Activated CD4-positive, CD25-positive, alpha-beta regulatory T cell treated with anti-CD3 and anti-CD28 coated beads, Interleukin-2, amount 50 U/mL, for 72 hours (primary cell): ENCODE results near the gene NAA40.

Source experiments
- DNase-seq: peaks from one replicate; pipeline ENCODE4 v3.0.0; 2021

Gene NAA40

GRCh38 chr11:63938479-63939396 lies at the start of gene NAA40:
NAA40 (plus strand) TSS chr11:63939002; CDS start chr11:63939097, 95 bp downstream.
- DNase-seq = peak; percentile 90

GRCh38 chr11:63889344-63889743 lies 49.5 kb upstream of the NAA40 start:
- DNase-seq = no peak

GRCh38 chr11:63890368-63890767 lies 48.4 kb upstream of the NAA40 start:
- DNase-seq = no peak

GRCh38 chr11:63892228-63892627 lies 46.6 kb upstream of the NAA40 start:
- DNase-seq = no peak

GRCh38 chr11:63893355-63893754 lies 45.4 kb upstream of the NAA40 start:
- no peak for DNase-seq

- no peak for DNase-seq
These were observed 42.7 kb upstream of the NAA40 start for GRCh38 chr11:63896071-63896470.

GRCh38 chr11:63897459-63898146 lies 41.2 kb upstream of the NAA40 start:
- DNase-seq = no peak

- DNase-seq = no peak
These were observed 37.1 kb upstream of the NAA40 start for GRCh38 chr11:63901660-63902059.

GRCh38 chr11:63903884-63904283 lies 34.9 kb upstream of the NAA40 start:
- no peak for DNase-seq

- no peak for DNase-seq
These were observed 34.1 kb upstream of the NAA40 start for GRCh38 chr11:63904743-63905142.

- DNase-seq = no peak
These were observed 33.6 kb upstream of the NAA40 start for GRCh38 chr11:63905179-63905578.

- no peak for DNase-seq
These were observed 32.7 kb upstream of the NAA40 start for GRCh38 chr11:63906087-63906486.

GRCh38 chr11:63906585-63906984 lies 32.2 kb upstream of the NAA40 start:
- DNase-seq = no peak

- DNase-seq = no peak
These were observed 31.7 kb upstream of the NAA40 start for GRCh38 chr11:63907063-63907462.

- DNase-seq = no peak
These were observed 30.8 kb upstream of the NAA40 start for GRCh38 chr11:63907808-63908530.

GRCh38 chr11:63908631-63909401 lies 30.0 kb upstream of the NAA40 start:
- DNase-seq = no peak

- no peak for DNase-seq
These were observed 29.0 kb upstream of the NAA40 start for GRCh38 chr11:63909591-63910506.

GRCh38 chr11:63910675-63911074 lies 28.1 kb upstream of the NAA40 start:
- no peak for DNase-seq

- DNase-seq = no peak
These were observed 27.4 kb upstream of the NAA40 start for GRCh38 chr11:63911440-63911839.

- DNase-seq = no peak
These were observed 26.9 kb upstream of the NAA40 start for GRCh38 chr11:63911876-63912275.

GRCh38 chr11:63912678-63913077 lies 26.1 kb upstream of the NAA40 start:
- no peak for DNase-seq
